H9 (cell line): ENCODE data around the gene SIX2. TPM values are rescaled to one million over a fixed set of nuclear protein-coding genes. Genes with fewer than 3 reads are reported as not detected.

Experiments used
- DNase-seq: peaks from one replicate; pipeline ENCODE4 v3.0.0-alpha.2; 2017
- H2AFZ ChIP-seq: one replicate; pipeline ENCODE4 v1.6.1; 2013; ENCODE audit warnings: mild to moderate bottlenecking, low read length, control low read depth, moderate library complexity
- H2AK5ac ChIP-seq: 2 replicates; pipeline ENCODE4 v1.6.1; 2013; ENCODE audit warnings: low read length, control low read depth, mixed read lengths; ENCODE audit not compliant: insufficient read length
- H2BK120ac ChIP-seq: one replicate; pipeline ENCODE4 v1.6.1; 2013; ENCODE audit warnings: low read depth, mild to moderate bottlenecking, low read length, control low read depth, inconsistent platforms; ENCODE audit not compliant: poor library complexity, severe bottlenecking
- H2BK12ac ChIP-seq: 2 replicates; pipeline ENCODE4 v1.6.1; 2013; ENCODE audit warnings: low read length, control low read depth, mixed read lengths, low read depth; ENCODE audit not compliant: insufficient read length
- H2BK15ac ChIP-seq: 2 replicates; pipeline ENCODE4 v1.6.1; 2013; ENCODE audit warnings: low read depth, low read length, control low read depth
- H2BK20ac ChIP-seq: one replicate; pipeline ENCODE4 v1.6.1; 2013; ENCODE audit warnings: low read depth, mild to moderate bottlenecking, low read length, control low read depth, inconsistent platforms; ENCODE audit not compliant: poor library complexity, severe bottlenecking
- H2BK5ac ChIP-seq: 2 replicates; pipeline ENCODE4 v1.6.1; 2013; ENCODE audit warnings: low read length, control low read depth, mixed read lengths; ENCODE audit not compliant: insufficient read length
- H3K14ac ChIP-seq: 2 replicates; pipeline ENCODE4 v1.6.1; 2013; ENCODE audit warnings: low read length, control low read depth; ENCODE audit not compliant: insufficient read depth
- H3K18ac ChIP-seq: 2 replicates; pipeline ENCODE4 v1.6.1; 2013; ENCODE audit warnings: low read depth, mild to moderate bottlenecking, mixed read lengths, low read length, control low read depth; ENCODE audit not compliant: insufficient read length
- H3K23ac ChIP-seq: 2 replicates; pipeline ENCODE4 v1.6.1; 2013; ENCODE audit warnings: low read length, control low read depth, mixed read lengths, low read depth; ENCODE audit not compliant: insufficient read length
- H3K23me2 ChIP-seq: 2 replicates; pipeline ENCODE4 v1.6.1; 2013; ENCODE audit warnings: low read depth, mild to moderate bottlenecking, mixed read lengths, low read length, control low read depth; ENCODE audit not compliant: insufficient read length, poor library complexity, severe bottlenecking
- H3K27ac ChIP-seq: 2 replicates; pipeline ENCODE4 v1.5.1; 2013; ENCODE audit warnings: low read length, control low read depth, mixed read lengths, low read depth; ENCODE audit not compliant: insufficient read length
- H3K27me3 ChIP-seq: 2 replicates; pipeline ENCODE4 v1.6.1; 2013; ENCODE audit warnings: low read length, control low read depth, inconsistent platforms; ENCODE audit not compliant: insufficient read depth
- H3K4ac ChIP-seq: 2 replicates; pipeline ENCODE4 v1.6.1; 2013; ENCODE audit warnings: low read depth, mild to moderate bottlenecking, control low read depth, inconsistent platforms, low read length, moderate library complexity
- H3K4me1 ChIP-seq: 2 replicates; pipeline ENCODE4 v1.6.1; 2013; ENCODE audit warnings: low read length, control low read depth, inconsistent platforms; ENCODE audit not compliant: insufficient read depth
- H3K4me2 ChIP-seq: 2 replicates; pipeline ENCODE4 v1.6.1; 2013; ENCODE audit warnings: low read length, control low read depth, mixed read lengths; ENCODE audit not compliant: insufficient read length, insufficient read depth
- H3K56ac ChIP-seq: 2 replicates; pipeline ENCODE4 v1.6.1; 2013; ENCODE audit warnings: low read depth, mild to moderate bottlenecking, mixed read lengths, low read length, control low read depth; ENCODE audit not compliant: insufficient read length
- H3K79me1 ChIP-seq: 2 replicates; pipeline ENCODE4 v1.6.1; 2013; ENCODE audit warnings: low read depth, mild to moderate bottlenecking, moderate library complexity, low read length, control low read depth, inconsistent platforms; ENCODE audit not compliant: insufficient read depth, poor library complexity, severe bottlenecking
- H3K79me2 ChIP-seq: 2 replicates; pipeline ENCODE4 v1.6.1; 2013; ENCODE audit warnings: low read length, control low read depth, inconsistent platforms; ENCODE audit not compliant: insufficient read depth
- H3K9ac ChIP-seq: 2 replicates; pipeline ENCODE4 v1.6.1; 2013; ENCODE audit warnings: low read length, control low read depth, mixed read lengths; ENCODE audit not compliant: insufficient read length; ENCODE audit errors: extremely low read depth
- H3K9me3 ChIP-seq: one replicate; pipeline ENCODE4 v1.6.1; 2013; ENCODE audit warnings: low read depth, low read length, inconsistent platforms; ENCODE audit not compliant: control insufficient read depth
- H3T11ph ChIP-seq: one replicate; pipeline ENCODE4 v1.6.1; 2013; ENCODE audit warnings: mild to moderate bottlenecking, low read length, control low read depth, inconsistent platforms
- H4K20me1 ChIP-seq: one replicate; pipeline ENCODE4 v1.6.1; 2013; ENCODE audit not compliant: control insufficient read depth, insufficient read length, insufficient read depth
- H4K5ac ChIP-seq: 2 replicates; pipeline ENCODE4 v1.6.1; 2013; ENCODE audit warnings: low read depth, mild to moderate bottlenecking, mixed read lengths, low read length, control low read depth; ENCODE audit not compliant: insufficient read length
- H4K8ac ChIP-seq: replicated peaks from 2 replicates; pipeline ENCODE4 v1.6.1; 2013; ENCODE audit warnings: low read length, control low read depth, mixed read lengths, low read depth; ENCODE audit not compliant: insufficient read length
- H4K91ac ChIP-seq: 2 replicates; pipeline ENCODE4 v1.6.1; 2013; ENCODE audit warnings: low read depth, mild to moderate bottlenecking, moderate library complexity, mixed read lengths, low read length, control low read depth; ENCODE audit not compliant: insufficient read length
- H3K27ac Mint-ChIP-seq, 3 experiments: 2 replicates in 2 of 3; 3 replicates in 1 of 3; pipeline ENCODE4 v1.8.0; 2020 to 2021; ENCODE audit warnings: mixed read lengths in 3 of 3, mild to moderate bottlenecking in 1 of 3, moderate library complexity in 1 of 3
- H3K27me3 Mint-ChIP-seq: 2 replicates; pipeline ENCODE4 v1.8.0; 2021; ENCODE audit warnings: low read depth, mild to moderate bottlenecking, moderate library complexity, mixed read lengths
- H3K36me3 Mint-ChIP-seq, 3 experiments: 2 replicates in 2 of 3; 3 replicates in 1 of 3; pipeline ENCODE4 v1.8.0; 2020 to 2021; ENCODE audit warnings: low read depth in 3 of 3, mixed read lengths in 3 of 3; ENCODE audit not compliant: insufficient read depth in 1 of 3
- H3K4me1 Mint-ChIP-seq, 2 experiments: 2 replicates each; pipeline ENCODE4 v1.8.0; 2020; ENCODE audit warnings: mixed read lengths in 2 of 2
- H3K4me3 Mint-ChIP-seq, 2 experiments: 2 replicates in 1 of 2; 3 replicates in 1 of 2; pipeline ENCODE4 v1.8.0; 2020 to 2021; ENCODE audit warnings: mild to moderate bottlenecking in 2 of 2, mixed read lengths in 2 of 2, moderate library complexity in 1 of 2
- H3K9me3 Mint-ChIP-seq, 2 experiments: 2 replicates in 1 of 2; 3 replicates in 1 of 2; pipeline ENCODE4 v1.8.0; 2020; ENCODE audit warnings: mild to moderate bottlenecking in 2 of 2, mixed read lengths in 2 of 2, moderate library complexity in 1 of 2
- CTCF ChIP-seq: fragments of 200-600 bp; sonication (generic); conservative IDR thresholded peaks from 3 replicates; pipeline ENCODE4 v1.8.0; 2021; ENCODE audit warnings: antibody characterized with exemption, mild to moderate bottlenecking
- WGBS: extraction: QIAGEN DNeasy Blood & Tissue Kit; methylation state at CpG from one replicate; pipeline ENCODE4 v1.1.7; 2013; ENCODE audit warnings: missing lambda C conversion rate, low lambda C conversion rate, mixed read lengths; ENCODE audit not compliant: insufficient read length; ENCODE audit errors: extremely low coverage; 5-methylcytosine and 5-hydroxymethylcytosine counted together
- total RNA-seq: library from RNA; stranded (reverse); gene quantifications from 2 replicates; pipeline ENCODE4 v1.2.1, GENCODE V29; 2021

Gene SIX2
- total RNA-seq, 1 experiment from 2014 or later = not detected

GRCh38 chr2:45052388-45052928 lies 43.2 kb upstream of the SIX2 start:
- peaks cover 0 to 2% of the 10 kb centered on the region in 2 experiments; a peak in 1 of 4 replicates for H3K4me1 Mint-ChIP-seq
- no peaks in the 10 kb centered on the region for H3K4me1 ChIP-seq
- H3K27ac Mint-ChIP-seq = no peak overlapping the region
- H3K9ac ChIP-seq = no peak overlapping the region
- H2BK5ac ChIP-seq = no peak overlapping the region
- DNase-seq = no peak
- H2BK20ac ChIP-seq = no peak overlapping the region
- H3K27me3 ChIP-seq = no peaks in the 10 kb centered on the region; the same call in 1 of the 2 replicates
- no peak overlapping the region for H3K23ac ChIP-seq
- H3K36me3 Mint-ChIP-seq = no peaks in the 10 kb centered on the region
- H3K18ac ChIP-seq = no peak overlapping the region
- no peak overlapping the region for H2BK15ac ChIP-seq
- no CpG with 5 or more reads among the region's 5 CpGs for WGBS
- no peaks in the 10 kb centered on the region for H3K23me2 ChIP-seq
- H3K14ac ChIP-seq = no peak overlapping the region
- no peaks in the 10 kb centered on the region for H3K79me2 ChIP-seq
- no peak overlapping the region for H2BK12ac ChIP-seq
- peaks cover 12% of the 10 kb centered on the region for H3K27me3 Mint-ChIP-seq
- H4K91ac ChIP-seq = no peak overlapping the region
- H3K9me3 Mint-ChIP-seq = no peaks in the 10 kb centered on the region
- H4K20me1 ChIP-seq = no peaks in the 10 kb centered on the region
- no peak overlapping the region for H2AFZ ChIP-seq
- H2BK120ac ChIP-seq = no peak overlapping the region
- no peaks in the 10 kb centered on the region for H3K79me1 ChIP-seq
- no peak overlapping the region for H3T11ph ChIP-seq
- H4K8ac ChIP-seq = no peak overlapping the region
- no peak overlapping the region for H3K4me2 ChIP-seq
- H3K56ac ChIP-seq = no peak overlapping the region
- no peak overlapping the region for H4K5ac ChIP-seq
- TF ChIP-seq CTCF = no peak
- H3K4ac ChIP-seq = no peak overlapping the region
- no peak overlapping the region for H3K4me3 Mint-ChIP-seq
- H2AK5ac ChIP-seq = no peak overlapping the region
- no peak overlapping the region for H3K27ac ChIP-seq
- H3K9me3 ChIP-seq = no peaks in the 10 kb centered on the region
